Trophoblast cell (in vitro differentiated cells and primary cell): Measurements from ENCODE around the gene STPG2.

Experiments used
- DNase-seq, 2 donors: peaks; one replicate each; pipeline ENCODE4 v3.0.0-alpha.2; 2016
- H2AFZ ChIP-seq: 2 replicates; pipeline ENCODE4 v1.6.1; 2013; ENCODE audit warnings: low read length, moderate library complexity, mild to moderate bottlenecking; ENCODE audit not compliant: insufficient read depth, poor library complexity
- H2AK5ac ChIP-seq: 2 replicates; pipeline ENCODE4 v1.6.1; 2013; ENCODE audit warnings: mild to moderate bottlenecking, low read length
- H2BK120ac ChIP-seq: 2 replicates; pipeline ENCODE4 v1.6.1; 2013; ENCODE audit warnings: low read length, mild to moderate bottlenecking, moderate library complexity; ENCODE audit not compliant: insufficient read depth, poor library complexity
- H2BK12ac ChIP-seq: 2 replicates; pipeline ENCODE4 v1.6.1; 2013; ENCODE audit warnings: mild to moderate bottlenecking, low read length, moderate library complexity
- H2BK5ac ChIP-seq: 2 replicates; pipeline ENCODE4 v1.6.1; 2013; ENCODE audit warnings: low read length, low read depth, moderate library complexity, mild to moderate bottlenecking; ENCODE audit not compliant: poor library complexity
- H3K14ac ChIP-seq: 2 replicates; pipeline ENCODE4 v1.6.1; 2013; ENCODE audit warnings: mild to moderate bottlenecking, low read length
- H3K18ac ChIP-seq: 2 replicates; pipeline ENCODE4 v1.6.1; 2013; ENCODE audit warnings: mild to moderate bottlenecking, low read length
- H3K23ac ChIP-seq: 2 replicates; pipeline ENCODE4 v1.6.1; 2013; ENCODE audit warnings: low read length
- H3K27ac ChIP-seq: 2 replicates; pipeline ENCODE4 v1.5.1; 2013; ENCODE audit warnings: low read depth, mild to moderate bottlenecking, inconsistent platforms, low read length, moderate library complexity
- H3K27me3 ChIP-seq: 2 replicates; pipeline ENCODE4 v1.6.1; 2013; ENCODE audit warnings: inconsistent platforms, mild to moderate bottlenecking, low read length, moderate library complexity; ENCODE audit not compliant: insufficient read depth
- H3K36me3 ChIP-seq, 2 experiments: 1 replicate in 1 of 2; 2 replicates in 1 of 2; pipeline ENCODE4 v1.6.1; 2013; ENCODE audit warnings: low read length in 2 of 2, mild to moderate bottlenecking in 2 of 2, moderate library complexity in 1 of 2; ENCODE audit not compliant: insufficient read depth in 2 of 2, control insufficient read depth in 1 of 2
- H3K4ac ChIP-seq: 2 replicates; pipeline ENCODE4 v1.6.1; 2013; ENCODE audit warnings: low read depth, mild to moderate bottlenecking, low read length, moderate library complexity
- H3K4me1 ChIP-seq, 2 experiments: 1 replicate in 1 of 2; 2 replicates in 1 of 2; pipeline ENCODE4 v1.6.1; 2013; ENCODE audit warnings: low read length in 2 of 2, mild to moderate bottlenecking in 2 of 2, moderate library complexity in 1 of 2; ENCODE audit not compliant: insufficient read depth in 2 of 2, control insufficient read depth in 1 of 2
- H3K4me2 ChIP-seq: 2 replicates; pipeline ENCODE4 v1.6.1; 2013; ENCODE audit warnings: inconsistent platforms, mild to moderate bottlenecking, low read length, moderate library complexity
- H3K4me3 ChIP-seq: 2 replicates; pipeline ENCODE4 v1.5.1; 2013; ENCODE audit warnings: mild to moderate bottlenecking, low read depth, low read length, inconsistent platforms
- H3K79me1 ChIP-seq: one replicate; pipeline ENCODE4 v1.6.1; 2013; ENCODE audit warnings: low read length
- H3K79me2 ChIP-seq: 2 replicates; pipeline ENCODE4 v1.6.1; 2013; ENCODE audit warnings: low read length, mild to moderate bottlenecking; ENCODE audit not compliant: control insufficient read depth, insufficient read depth, poor library complexity
- H3K9ac ChIP-seq: 2 replicates; pipeline ENCODE4 v1.6.1; 2013; ENCODE audit warnings: mild to moderate bottlenecking, low read length
- H3K9me3 ChIP-seq: 2 replicates; pipeline ENCODE4 v1.6.1; 2013; ENCODE audit warnings: low read depth, mild to moderate bottlenecking, control low read depth, inconsistent platforms, low read length; ENCODE audit not compliant: insufficient read depth
- H4K12ac ChIP-seq: 2 replicates; pipeline ENCODE4 v1.6.1; 2013; ENCODE audit warnings: low read depth, mild to moderate bottlenecking, low read length, moderate library complexity
- H4K8ac ChIP-seq: 2 replicates; pipeline ENCODE4 v1.6.1; 2013; ENCODE audit warnings: low read depth, mild to moderate bottlenecking, low read length, moderate library complexity
- H4K91ac ChIP-seq: one replicate; pipeline ENCODE4 v1.6.1; 2013; ENCODE audit warnings: low read depth, mild to moderate bottlenecking, low read length, moderate library complexity
- WGBS: extraction: QIAGEN DNeasy Blood & Tissue Kit; methylation state at CpG from one replicate; pipeline ENCODE4 v1.1.7; 2013; ENCODE audit warnings: missing lambda C conversion rate; ENCODE audit not compliant: insufficient read length, insufficient coverage; ENCODE audit errors: extremely low coverage; 5-methylcytosine and 5-hydroxymethylcytosine counted together

The STPG2 gene

GRCh38 chr4:97752599-97752998, 390.7 kb downstream of the STPG2 start:
- Histone ChIP-seq H3K27me3 (no peaks in the 10 kb centered on the region), H3K36me3 (no peaks in the 10 kb centered on the region), H3K14ac (no peak overlapping the region), H3K4me2 (no peak overlapping the region), H3K27ac (no peak overlapping the region), H2BK120ac (no peak overlapping the region), H4K91ac (no peak overlapping the region), H4K8ac (no peak overlapping the region), H3K79me2 (no peaks in the 10 kb centered on the region), H3K4me3 (no peak overlapping the region), H3K9me3 (no peaks in the 10 kb centered on the region), H3K4ac (no peak overlapping the region), H4K12ac (no peak overlapping the region), H2BK12ac (no peak overlapping the region), H3K18ac (no peak overlapping the region), H2AK5ac (no peak overlapping the region), H3K79me1 (no peaks in the 10 kb centered on the region), H2AFZ (no peak overlapping the region), H3K9ac (no peak overlapping the region), H2BK5ac (no peak overlapping the region), H3K23ac (no peak overlapping the region), H3K4me1 (no peaks in the 10 kb centered on the region)
- no CpG with 5 or more reads among the region's 1 CpG for WGBS
- no peak for DNase-seq

GRCh38 chr4:97747945-97748344, 395.3 kb downstream of the STPG2 start:
- no CpG with 5 or more reads among the region's 3 CpGs for WGBS
- no peaks in the 10 kb centered on the region for H3K4me1 ChIP-seq
- no peak overlapping the region for H4K91ac ChIP-seq
- no peak overlapping the region for H2AK5ac ChIP-seq
- no peak overlapping the region for H4K8ac ChIP-seq
- H3K36me3 ChIP-seq: no peaks in the 10 kb centered on the region
- no peaks in the 10 kb centered on the region for H3K9me3 ChIP-seq
- H3K14ac ChIP-seq: no peak overlapping the region
- H3K79me1 ChIP-seq: no peaks in the 10 kb centered on the region
- no peak overlapping the region for H2BK120ac ChIP-seq
- no peak overlapping the region for H3K4me3 ChIP-seq
- no peak overlapping the region for H4K12ac ChIP-seq
- H3K4me2 ChIP-seq: no peak overlapping the region
- H3K27ac ChIP-seq: no peak overlapping the region
- H3K4ac ChIP-seq: no peak overlapping the region
- no peak overlapping the region for H2BK5ac ChIP-seq
- H2AFZ ChIP-seq: no peak overlapping the region
- no peaks in the 10 kb centered on the region for H3K27me3 ChIP-seq
- DNase-seq: no peak
- no peaks in the 10 kb centered on the region for H3K79me2 ChIP-seq
- H3K18ac ChIP-seq: no peak overlapping the region
- no peak overlapping the region for H2BK12ac ChIP-seq
- H3K23ac ChIP-seq: no peak overlapping the region
- H3K9ac ChIP-seq: no peak overlapping the region

- no peaks in the 10 kb centered on the region for H3K79me1 ChIP-seq
- no peaks in the 10 kb centered on the region for H3K4me1 ChIP-seq
- H3K36me3 ChIP-seq: no peaks in the 10 kb centered on the region
- no peak overlapping the region for H3K4me2 ChIP-seq
- H3K23ac ChIP-seq: no peak overlapping the region
- H3K4ac ChIP-seq: no peak overlapping the region
- no peak overlapping the region for H4K91ac ChIP-seq
- H4K12ac ChIP-seq: no peak overlapping the region
- H4K8ac ChIP-seq: no peak overlapping the region
- peak in 1 of 2 donors; percentile 45 for DNase-seq
- no peak overlapping the region for H3K4me3 ChIP-seq
- no peak overlapping the region for H2BK12ac ChIP-seq
- no peak overlapping the region for H2BK5ac ChIP-seq
- H2BK120ac ChIP-seq: no peak overlapping the region
- no peak overlapping the region for H3K18ac ChIP-seq
- H3K27me3 ChIP-seq: no peaks in the 10 kb centered on the region
- H3K14ac ChIP-seq: no peak overlapping the region
- no CpG with 5 or more reads among the region's 4 CpGs for WGBS
- H2AK5ac ChIP-seq: no peak overlapping the region
- no peak overlapping the region for H3K27ac ChIP-seq
- no peak overlapping the region for H2AFZ ChIP-seq
- H3K9ac ChIP-seq: no peak overlapping the region
- H3K79me2 ChIP-seq: no peaks in the 10 kb centered on the region
- H3K9me3 ChIP-seq: no peaks in the 10 kb centered on the region
These were observed 422.3 kb downstream of the STPG2 start for GRCh38 chr4:97720869-97721432.

- no peaks in the 10 kb centered on the region for H3K79me1 ChIP-seq
- H3K4me2 ChIP-seq: no peak overlapping the region
- no CpG with 5 or more reads among the region's 3 CpGs for WGBS
- no peak overlapping the region for H2AK5ac ChIP-seq
- no peak for DNase-seq
- H3K14ac ChIP-seq: no peak overlapping the region
- no peak overlapping the region for H4K12ac ChIP-seq
- no peaks in the 10 kb centered on the region for H3K27me3 ChIP-seq
- H4K8ac ChIP-seq: no peak overlapping the region
- H3K4me3 ChIP-seq: no peak overlapping the region
- H3K18ac ChIP-seq: no peak overlapping the region
- no peaks in the 10 kb centered on the region for H3K36me3 ChIP-seq
- H3K4me1 ChIP-seq: no peaks in the 10 kb centered on the region
- H4K91ac ChIP-seq: no peak overlapping the region
- H3K23ac ChIP-seq: no peak overlapping the region
- no peak overlapping the region for H3K27ac ChIP-seq
- H2AFZ ChIP-seq: no peak overlapping the region
- H3K9ac ChIP-seq: no peak overlapping the region
- no peak overlapping the region for H2BK5ac ChIP-seq
- no peak overlapping the region for H2BK12ac ChIP-seq
- H2BK120ac ChIP-seq: no peak overlapping the region
- H3K9me3 ChIP-seq: peaks cover 3% of the 10 kb centered on the region
- no peak overlapping the region for H3K4ac ChIP-seq
- no peaks in the 10 kb centered on the region for H3K79me2 ChIP-seq
These were observed 452.1 kb downstream of the STPG2 start for GRCh38 chr4:97691111-97691605.
